ENCODE measurements around the gene TMEM19. TPM values are rescaled to one million over a fixed set of nuclear protein-coding genes. Genes with fewer than 3 reads are reported as not detected.
"Not testable (repeated sequence)": the region's sequence is repeated elsewhere in the genome, so short reads cannot be mapped to it uniquely, and the experiment has no call there.

The TMEM19 gene
- polyA plus RNA-seq, 1 experiment: 23.3 TPM

GRCh38 chr12:71691504-71692129 lies 5.7 kb downstream of the TMEM19 start:
- CTCF ChIA-PET: no interaction called here

GRCh38 chr12:71693126-71693525 lies 7.2 kb downstream of the TMEM19 start:
- ChIA-PET POLR2A (no interaction called here), CTCF (interaction anchor here (1.2 kb wide), 1 partner anchor 301 kb away, joined by 3 read pairs; no protein-coding TSS in a partner anchor)
- H3K27me3 ChIP-seq (ENCODE audit: control insufficient read depth, insufficient read depth, low read length): no peaks in the 10 kb centered on the region
- H3K4me3 ChIP-seq (ENCODE audit: low read depth, low read length): no peak overlapping the region
- H3K9me3 ChIP-seq (ENCODE audit: control insufficient read depth, insufficient read depth, low read length): no peaks in the 10 kb centered on the region
- TF ChIP-seq CTCF (IDR thresholded peaks at IDR 0.05; ENCODE audit: low read depth, low read length): no peak
- no peak overlapping the region for H3K27ac ChIP-seq (ENCODE audit: low read depth, low read length)
- no peak for DNase-seq (ENCODE audit: low read depth, low spot score)

More at GRCh38 chr12:71691504-71692129, 5.7 kb downstream of the TMEM19 start:
- Histone ChIP-seq H3K27ac (ENCODE audit: low read depth, low read length) (no peak overlapping the region), H3K4me3 (ENCODE audit: low read depth, low read length) (no peak overlapping the region), H3K9me3 (ENCODE audit: control insufficient read depth, insufficient read depth, low read length) (no peaks in the 10 kb centered on the region), H3K27me3 (ENCODE audit: control insufficient read depth, insufficient read depth, low read length) (no peaks in the 10 kb centered on the region)
- TF ChIP-seq CTCF (IDR thresholded peaks at IDR 0.05; ENCODE audit: low read depth, low read length): no peak
- POLR2A ChIA-PET: interaction anchor here (0.6 kb wide), 1 partner anchor 29 kb away, joined by 3 read pairs; no protein-coding TSS in a partner anchor
- DNase-seq (ENCODE audit: low read depth, low spot score): no peak

- CTCF ChIA-PET: interaction anchor here (1.2 kb wide), 1 partner anchor 301 kb away, joined by 3 read pairs; no protein-coding TSS in a partner anchor
- H3K4me3 ChIP-seq (ENCODE audit: low read depth, low read length); DNase-seq (ENCODE audit: low read depth, low spot score); H3K27ac ChIP-seq (ENCODE audit: low read depth, low read length); H3K27me3 ChIP-seq (ENCODE audit: control insufficient read depth, insufficient read depth, low read length); POLR2A ChIA-PET; H3K9me3 ChIP-seq (ENCODE audit: control insufficient read depth, insufficient read depth, low read length): not testable (repeated sequence)
These were observed 7.8 kb downstream of the TMEM19 start for GRCh38 chr12:71693651-71694050.

- no peak overlapping the region for H3K4me3 ChIP-seq (ENCODE audit: low read depth, low read length)
These were observed 8.4 kb downstream of the TMEM19 start for GRCh38 chr12:71694099-71694820.

GRCh38 chr12:71695782-71696181 lies 9.9 kb downstream of the TMEM19 start:
- Histone ChIP-seq H3K9me3 (ENCODE audit: control insufficient read depth, insufficient read depth, low read length) (no peaks in the 10 kb centered on the region), H3K4me3 (ENCODE audit: low read depth, low read length) (no peak overlapping the region), H3K27me3 (ENCODE audit: control insufficient read depth, insufficient read depth, low read length) (no peaks in the 10 kb centered on the region), H3K27ac (ENCODE audit: low read depth, low read length) (no peak overlapping the region)
- ChIA-PET POLR2A (no interaction called here), CTCF (interaction anchor here (1.8 kb wide), 1 partner anchor 51 kb away, joined by 4 read pairs; no protein-coding TSS in a partner anchor)
- TF ChIP-seq CTCF (IDR thresholded peaks at IDR 0.05; ENCODE audit: low read depth, low read length): no peak
- no peak for DNase-seq (ENCODE audit: low read depth, low spot score)

More at GRCh38 chr12:71694099-71694820, 8.4 kb downstream of the TMEM19 start:
- no peaks in the 10 kb centered on the region for H3K9me3 ChIP-seq (ENCODE audit: control insufficient read depth, insufficient read depth, low read length)
- DNase-seq (ENCODE audit: low read depth, low spot score): no peak
- POLR2A ChIA-PET: no interaction called here
- H3K27ac ChIP-seq (ENCODE audit: low read depth, low read length): no peak overlapping the region
- TF ChIP-seq CTCF (IDR thresholded peaks at IDR 0.05; ENCODE audit: low read depth, low read length): no peak
- H3K27me3 ChIP-seq (ENCODE audit: control insufficient read depth, insufficient read depth, low read length): no peaks in the 10 kb centered on the region
- CTCF ChIA-PET: interaction anchor here (1.2 kb wide), 1 partner anchor 302 kb away, joined by 3 read pairs; no protein-coding TSS in a partner anchor

- POLR2A ChIA-PET; DNase-seq (ENCODE audit: low read depth, low spot score); H3K4me3 ChIP-seq (ENCODE audit: low read depth, low read length); H3K9me3 ChIP-seq (ENCODE audit: control insufficient read depth, insufficient read depth, low read length); H3K27me3 ChIP-seq (ENCODE audit: control insufficient read depth, insufficient read depth, low read length); H3K27ac ChIP-seq (ENCODE audit: low read depth, low read length); CTCF ChIA-PET: not testable (repeated sequence)
These were observed 16.3 kb downstream of the TMEM19 start for GRCh38 chr12:71702181-71702580.
